NCI-H187 (cell line): ENCODE measurements around the gene G3BP1.
"Not testable (repeated sequence)": the region's sequence is repeated elsewhere in the genome, so short reads cannot be mapped to it uniquely, and the experiment has no call there.

Source experiments
- DNase-seq, 2 experiments: peaks; one replicate each; lab custom pipeline; 2025; lab: John Stamatoyannopoulos, UW

The G3BP1 gene

DNA sequence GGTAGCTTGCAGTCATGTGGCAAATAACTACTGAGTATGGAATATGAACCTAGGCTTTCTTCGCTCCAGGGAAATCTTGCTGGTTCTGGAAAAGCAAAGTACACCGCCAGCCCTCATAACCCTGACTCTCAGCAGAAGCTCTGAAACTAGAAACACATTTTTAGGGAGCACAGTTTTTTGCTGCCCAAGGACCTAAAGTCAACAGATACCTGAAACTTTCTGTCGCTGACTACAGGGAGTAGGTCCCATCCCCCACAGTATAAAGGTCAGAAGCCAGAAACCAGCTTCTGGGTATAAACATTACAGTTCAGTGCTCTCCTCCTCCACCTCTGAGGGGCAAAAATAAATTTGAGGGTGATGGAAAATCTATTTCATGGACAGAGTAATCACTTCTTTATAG lies 16.4 kb upstream of the G3BP1 start:
- DNase-seq = no peak

DNA sequence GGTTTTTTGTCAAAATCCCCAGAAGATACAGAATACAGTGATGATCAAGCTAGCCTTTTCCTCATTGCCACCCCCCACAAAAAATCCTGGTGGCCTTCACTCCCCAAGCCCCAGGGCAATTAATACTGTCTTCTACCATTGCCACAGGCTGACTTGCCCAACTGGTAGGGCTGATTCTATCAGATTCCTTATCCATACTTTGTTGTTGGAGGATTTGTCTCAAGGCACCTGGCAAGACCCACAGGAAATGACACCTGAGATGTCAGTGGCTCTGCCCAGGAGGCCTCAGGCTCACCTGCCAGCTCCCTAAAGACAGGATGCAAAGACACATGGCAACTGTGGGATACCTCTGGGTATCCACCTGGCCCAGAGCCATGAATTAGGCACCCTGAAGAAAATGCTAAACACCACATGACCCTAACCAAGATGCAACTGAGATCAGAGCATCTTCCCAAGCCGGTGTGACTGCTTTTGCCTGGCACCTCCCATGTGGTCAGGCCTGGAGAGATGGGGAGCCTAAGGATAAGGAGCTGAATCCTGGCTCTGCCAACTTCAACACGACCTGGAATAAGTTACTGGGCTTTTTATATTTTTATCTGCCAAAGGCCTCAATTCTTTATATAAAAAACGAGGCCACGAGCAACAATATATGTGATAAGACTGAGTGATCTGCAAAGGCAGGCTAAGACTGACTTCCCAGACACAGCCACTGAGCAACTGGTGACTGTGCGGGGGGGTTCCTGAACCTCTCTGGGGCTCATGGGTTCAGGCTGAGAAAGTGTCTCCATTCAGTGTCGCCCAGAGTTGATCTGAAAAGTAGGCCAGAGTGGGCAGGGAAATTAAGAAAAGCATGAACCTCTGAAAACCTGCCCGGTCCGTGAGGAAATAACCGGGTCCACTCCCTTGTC lies 14.3 kb upstream of the G3BP1 start:
- DNase-seq = no peak

DNA sequence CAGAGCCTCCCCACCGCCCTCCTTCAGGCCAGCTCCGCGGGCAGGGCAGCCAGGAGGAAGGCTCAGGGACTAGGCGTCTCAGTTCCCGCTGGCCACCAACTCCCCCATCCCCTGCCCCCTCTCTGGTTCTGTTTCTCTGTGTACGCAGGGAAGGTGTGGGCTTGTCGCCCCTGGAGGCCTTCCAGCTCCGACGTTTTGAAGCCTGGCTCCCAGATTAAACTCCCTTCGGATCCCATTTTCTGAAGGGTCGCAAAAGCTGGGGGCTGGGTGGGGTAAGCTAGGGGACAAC lies 13.7 kb upstream of the G3BP1 start:
- no peak for DNase-seq

DNA sequence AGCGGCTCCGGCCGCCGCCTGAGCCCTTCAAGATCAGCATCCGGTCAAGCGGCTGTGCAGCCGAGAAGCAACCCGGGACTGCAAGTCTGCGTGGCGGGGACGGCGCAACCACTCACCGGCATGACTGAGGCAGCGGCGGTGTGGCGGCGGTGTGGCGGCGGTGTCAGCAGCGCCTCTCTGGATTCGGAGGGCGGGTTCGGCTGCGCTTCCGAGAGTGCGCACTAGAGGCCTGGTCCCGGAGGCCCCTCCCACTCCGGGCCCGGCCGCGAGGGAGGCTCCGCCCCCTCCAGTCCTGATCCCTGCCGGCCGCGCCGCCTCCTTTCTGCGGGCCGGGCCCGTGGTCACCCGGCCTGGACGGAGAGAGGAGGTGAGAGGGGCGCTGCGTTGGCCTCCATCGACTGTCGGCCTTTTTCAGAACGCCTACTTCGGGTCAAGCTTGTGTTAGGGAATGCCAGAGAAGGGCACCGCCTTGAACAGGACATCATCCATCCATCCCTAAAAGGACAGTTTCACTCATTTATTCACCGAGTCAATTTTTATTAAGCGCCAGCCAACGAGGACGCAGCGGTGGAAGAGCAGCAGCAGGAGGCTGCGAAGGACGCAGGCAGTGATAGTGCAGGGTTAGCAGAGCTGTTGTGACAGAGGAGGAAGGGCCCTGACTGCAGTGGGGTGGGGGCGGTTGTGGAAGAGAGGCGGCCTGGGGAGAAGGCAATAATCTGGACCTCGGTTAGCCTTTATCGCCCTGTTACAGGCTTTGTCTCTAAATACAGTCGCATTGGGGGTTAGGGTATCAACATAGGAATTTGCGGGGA lies 13.1 kb upstream of the G3BP1 start, which contains the start of gene ATOX1:
Gene ATOX1 (minus strand): TSS at position 202 of the 812 bp plus-strand sequence. CDS start 80 bp downstream, at position 122.
- DNase-seq = peak; percentile 84 to 87

DNA sequence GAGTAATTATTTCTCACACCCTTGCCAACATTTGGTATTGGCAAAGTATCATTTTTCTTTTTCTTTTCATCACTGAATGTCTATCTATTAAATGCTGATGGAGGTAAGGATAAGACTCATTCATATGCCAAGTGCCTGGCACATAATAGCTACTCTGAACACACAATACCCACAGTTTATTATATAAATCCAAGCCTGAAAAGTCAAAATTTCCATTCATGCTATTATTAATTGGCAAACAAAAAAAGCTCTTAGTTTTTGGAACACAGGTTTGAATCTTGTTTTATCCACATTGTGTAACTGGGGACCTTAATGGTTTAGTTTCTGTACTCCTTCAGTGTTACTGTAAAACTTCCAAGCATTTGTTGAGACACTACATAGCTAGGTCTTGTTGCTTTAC lies 7.0 kb upstream of the G3BP1 start:
- DNase-seq = no peak

DNA sequence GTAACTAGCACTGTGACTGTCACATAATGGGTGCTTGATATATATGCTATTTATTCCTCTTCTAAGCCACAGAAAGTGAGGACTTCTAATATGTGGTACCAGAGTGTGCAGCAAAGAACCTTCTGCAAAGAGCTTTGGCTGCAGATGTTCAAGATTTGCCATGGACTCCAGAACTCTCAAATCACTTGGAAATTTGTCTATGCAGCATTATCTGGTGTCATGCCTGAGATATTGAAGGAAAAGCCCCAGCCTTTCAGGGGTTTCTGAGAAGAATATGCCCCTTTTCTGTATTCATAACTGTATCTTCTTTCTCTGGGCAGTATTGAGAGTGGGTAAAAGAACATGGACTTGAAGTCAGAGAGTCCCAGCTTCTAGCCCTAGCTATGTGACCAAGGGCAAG lies 4.8 kb upstream of the G3BP1 start:
- no peak for DNase-seq

DNA sequence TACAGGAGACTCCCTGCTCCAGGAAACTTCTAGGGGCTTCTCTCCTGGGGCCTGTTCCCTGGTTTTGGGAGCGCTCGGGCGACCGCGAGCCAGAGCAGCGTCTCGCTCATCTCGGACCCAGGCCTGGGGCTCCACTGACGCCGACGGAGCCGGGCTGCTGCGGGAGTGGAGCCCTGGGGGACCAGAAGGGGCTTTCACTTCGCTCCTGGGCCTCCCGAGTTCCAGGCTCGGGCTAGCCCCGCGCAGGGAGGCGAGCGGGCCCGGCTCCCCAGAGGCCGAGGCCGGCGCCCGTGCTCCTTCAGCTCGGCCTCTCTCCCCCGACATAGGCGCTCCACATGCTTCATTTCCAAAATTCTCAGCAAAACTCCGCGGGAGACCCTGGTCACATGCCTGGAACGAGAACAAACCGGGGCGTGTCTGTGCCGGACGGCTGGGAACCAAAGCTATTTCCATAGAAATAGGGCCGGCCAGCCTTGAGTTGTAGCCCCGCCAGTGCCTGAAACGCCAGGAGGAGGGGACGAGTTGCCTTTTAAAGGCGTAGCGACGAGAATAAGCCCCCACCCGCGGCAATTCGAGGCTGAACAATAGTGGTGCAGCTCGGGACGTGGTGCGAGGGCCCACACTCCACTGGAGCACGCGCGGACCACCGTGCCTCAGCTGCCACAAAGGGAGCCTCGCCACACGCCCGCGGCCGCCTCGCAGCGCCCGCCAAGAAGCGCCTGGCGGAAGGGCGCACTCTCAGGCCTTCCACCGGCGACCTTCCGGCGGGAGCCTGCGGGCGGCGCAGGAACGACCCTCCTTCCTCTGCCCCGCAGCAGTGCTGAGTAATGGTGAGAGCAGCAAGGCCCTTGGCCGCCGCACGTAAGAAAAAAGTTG lies 1.1 kb upstream of the G3BP1 start:
- no peak for DNase-seq

DNA sequence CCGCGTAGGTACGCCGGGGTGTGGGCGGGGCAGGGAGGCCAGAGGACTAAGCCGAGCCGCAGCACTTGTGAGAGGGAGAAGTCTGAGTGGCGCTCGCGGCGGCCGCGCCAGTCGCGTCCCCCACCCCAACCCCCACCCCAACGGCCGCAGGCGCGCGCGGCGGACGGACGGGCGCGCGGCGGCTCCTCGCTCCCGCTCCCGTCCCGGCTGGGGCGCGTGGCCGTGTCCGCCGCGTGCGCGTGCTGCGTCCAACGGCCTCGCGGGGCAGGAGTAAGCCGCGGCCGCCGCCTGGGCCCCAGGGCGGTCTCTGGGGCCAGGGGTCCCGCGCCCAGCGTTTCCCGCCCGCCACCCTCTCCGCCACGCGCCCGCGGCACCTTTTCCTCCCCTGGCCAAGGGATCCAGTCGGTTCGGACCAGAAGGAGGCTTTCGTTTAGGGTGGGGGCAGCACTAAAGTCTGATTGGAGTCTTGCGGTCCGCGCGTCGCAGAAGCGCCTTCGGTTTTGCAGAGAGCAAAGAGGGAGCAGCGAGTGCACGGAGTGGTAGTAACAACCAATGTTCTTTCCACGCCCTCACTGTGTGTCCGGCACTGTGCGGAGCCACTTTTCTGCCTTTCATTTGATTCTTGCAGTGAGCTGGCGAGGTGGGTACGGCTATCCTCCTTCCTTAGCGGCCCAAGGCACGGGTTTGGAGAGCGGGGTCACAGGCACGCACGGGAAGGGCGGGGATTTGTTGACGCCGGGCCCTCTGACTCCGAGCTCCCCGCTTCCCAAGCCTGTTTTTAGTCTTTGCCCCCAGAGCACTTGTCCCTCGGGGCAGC lies 483 bp downstream of the G3BP1 start:
- peak in 1 of 2 experiments; percentile 53 for DNase-seq

DNA sequence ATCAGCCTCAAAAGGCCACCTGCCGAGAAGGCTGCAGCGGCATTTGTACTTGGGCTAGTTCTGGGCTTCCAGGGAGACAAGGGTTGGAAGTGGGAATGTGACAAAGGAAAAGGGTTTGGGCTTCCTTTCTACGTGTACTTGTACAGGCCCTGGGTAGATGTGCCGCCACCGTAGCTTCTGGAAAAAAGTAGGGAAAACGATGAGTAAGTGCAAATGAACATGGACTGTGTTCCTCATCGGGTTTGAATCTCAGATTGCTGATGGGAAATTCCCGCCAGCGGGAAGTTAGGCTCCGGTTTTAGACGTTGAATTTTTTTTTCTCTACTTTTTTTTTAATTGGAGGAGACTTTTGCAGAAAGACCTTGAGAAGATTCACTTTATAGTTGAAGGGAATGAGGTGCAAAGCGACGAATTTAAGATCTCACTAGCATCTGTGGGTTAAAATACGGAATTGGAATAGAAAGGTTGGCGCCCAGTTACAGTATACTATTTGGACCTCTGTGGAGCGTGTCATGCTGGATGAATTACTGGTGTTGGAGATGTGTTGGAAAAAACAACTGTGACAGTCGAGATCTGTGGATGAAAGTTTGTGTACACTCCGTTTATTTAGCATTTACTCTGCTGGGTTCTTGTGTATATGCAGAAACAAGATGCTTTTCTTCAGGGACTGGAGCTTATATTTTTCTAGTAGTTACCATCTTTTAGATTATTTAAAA lies 1.2 kb downstream of the G3BP1 start:
- no peak for DNase-seq

DNA sequence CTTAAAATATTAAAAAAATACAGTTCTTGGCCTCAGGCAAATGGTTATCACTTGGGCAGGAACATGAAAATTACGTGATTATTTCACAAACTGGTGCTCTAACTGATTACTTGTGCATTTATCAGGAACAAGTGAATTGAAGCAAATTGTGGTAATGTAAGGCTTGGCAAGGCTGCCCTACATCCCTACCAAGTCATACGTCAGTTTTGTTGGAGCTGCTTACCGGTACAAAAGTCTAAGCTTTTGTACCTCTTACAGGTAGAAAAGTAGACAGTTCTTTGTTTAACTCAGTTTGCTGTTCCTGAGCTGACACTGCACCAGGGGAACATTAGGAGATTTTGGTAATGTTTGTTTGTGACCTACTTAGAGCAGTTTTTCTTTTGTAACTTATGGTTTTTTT lies 2.2 kb downstream of the G3BP1 start:
- no peak for DNase-seq

DNA sequence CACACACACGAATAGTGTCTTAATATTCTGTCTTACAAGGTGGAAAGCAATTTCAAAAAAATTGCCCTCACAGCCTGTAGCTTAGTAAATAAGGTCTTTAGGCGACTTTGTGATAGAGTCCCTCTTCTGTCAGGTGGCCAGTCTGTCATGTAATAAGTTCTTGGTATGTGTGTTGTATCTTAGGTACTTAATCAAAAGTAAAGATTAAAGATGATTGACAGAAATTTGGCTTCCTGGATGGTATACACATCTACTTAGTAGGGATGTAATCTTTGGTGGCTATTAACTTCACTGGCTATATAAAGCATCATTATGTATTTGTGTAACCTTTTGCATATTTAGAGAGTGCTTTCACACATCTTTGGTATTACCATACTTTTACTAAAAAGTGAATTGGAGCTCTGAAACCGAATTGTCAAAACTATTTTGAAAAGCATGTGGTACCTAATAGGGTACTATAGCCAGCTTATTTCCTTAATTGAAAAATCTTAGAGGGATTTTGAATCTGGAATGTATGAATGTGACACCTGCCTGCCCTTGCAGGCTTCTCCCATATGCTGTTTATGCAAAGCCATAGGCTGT lies 3.4 kb downstream of the G3BP1 start:
- no peak for DNase-seq

DNA sequence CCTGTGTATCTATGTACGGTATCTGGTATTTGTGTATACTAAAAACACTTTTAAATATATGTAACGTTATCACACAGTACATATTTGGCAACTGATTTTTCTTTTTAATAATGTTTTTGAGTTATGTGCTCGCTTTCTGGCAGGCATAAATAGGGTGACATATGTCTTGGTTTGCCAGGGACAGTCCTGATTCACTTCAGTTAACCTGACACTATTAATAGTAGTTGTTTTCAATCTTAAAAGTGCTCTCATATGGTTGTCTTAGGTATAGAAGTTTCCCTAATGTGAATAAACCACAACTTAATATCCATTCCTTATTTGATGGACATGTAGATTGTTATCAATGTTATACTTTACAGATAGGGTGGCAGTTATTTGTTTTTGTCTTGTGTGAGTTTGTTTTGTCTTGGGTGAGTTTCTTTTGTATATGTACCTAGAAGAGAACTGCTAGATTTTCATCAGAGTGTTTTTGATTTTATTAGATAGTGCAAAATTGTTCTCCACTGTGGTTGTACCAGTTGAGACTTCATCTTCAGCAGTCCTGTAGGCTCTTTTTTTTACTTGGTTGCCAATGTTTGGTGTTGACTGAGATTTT lies 7.9 kb downstream of the G3BP1 start:
- no peak for DNase-seq

DNA sequence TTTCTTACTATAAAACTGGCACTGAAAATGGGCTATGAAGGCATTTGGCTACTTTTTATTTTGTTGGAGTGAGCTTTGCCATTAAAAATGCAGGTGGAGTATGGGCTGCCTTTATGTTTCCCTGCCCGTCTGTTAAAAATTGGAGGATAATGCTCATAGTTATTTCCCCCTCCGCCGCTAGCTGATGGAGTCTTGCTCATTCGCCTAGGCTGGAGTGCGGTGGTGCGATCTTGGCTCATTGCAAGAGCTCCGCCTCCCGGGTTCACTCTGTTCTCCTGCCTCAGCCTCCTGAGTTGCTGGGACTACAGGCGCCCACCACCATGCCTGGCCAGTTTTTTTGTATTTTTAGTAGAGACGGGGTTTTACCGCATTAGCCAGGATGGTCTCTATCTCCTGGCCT lies 8.6 kb downstream of the G3BP1 start:
- no peak for DNase-seq

DNA sequence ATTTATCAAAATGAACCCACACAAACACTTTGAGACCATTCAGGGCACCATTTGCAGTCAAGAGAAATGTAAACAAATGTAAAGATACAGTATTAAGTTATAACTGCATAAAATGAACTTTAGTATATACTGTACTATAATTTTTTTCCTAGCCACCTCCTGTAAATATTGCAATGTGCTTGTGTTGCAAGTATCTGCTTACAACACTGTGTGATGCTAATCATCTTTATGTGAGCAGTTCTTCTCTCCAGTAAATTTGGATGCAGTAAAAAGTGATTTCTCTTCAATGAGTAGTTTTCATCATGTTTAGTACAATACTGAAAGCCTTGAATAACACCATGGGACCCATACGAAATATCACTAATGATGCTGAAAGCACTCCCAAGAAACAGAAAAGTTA lies 9.4 kb downstream of the G3BP1 start:
- no peak for DNase-seq

DNA sequence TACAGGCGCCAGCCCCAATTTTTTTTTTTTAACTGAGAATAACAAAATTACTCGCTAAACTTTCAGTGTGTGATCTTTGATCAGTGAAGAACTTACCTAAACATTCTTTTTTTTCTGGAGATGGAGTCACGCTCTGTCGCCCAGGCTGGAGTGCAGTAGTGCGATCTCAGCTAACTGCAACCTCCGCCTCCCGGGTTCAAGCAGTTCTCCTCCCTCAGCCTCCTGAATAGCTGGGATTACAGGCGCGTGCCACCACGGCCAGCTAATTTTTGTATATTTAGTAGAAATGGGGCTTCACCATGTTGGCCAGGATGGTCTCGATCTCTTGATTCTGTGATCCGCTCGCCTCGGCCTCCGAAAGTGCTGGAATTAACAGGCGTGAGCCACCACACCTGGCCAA lies 11.9 kb downstream of the G3BP1 start:
- DNase-seq = not testable (repeated sequence)

DNA sequence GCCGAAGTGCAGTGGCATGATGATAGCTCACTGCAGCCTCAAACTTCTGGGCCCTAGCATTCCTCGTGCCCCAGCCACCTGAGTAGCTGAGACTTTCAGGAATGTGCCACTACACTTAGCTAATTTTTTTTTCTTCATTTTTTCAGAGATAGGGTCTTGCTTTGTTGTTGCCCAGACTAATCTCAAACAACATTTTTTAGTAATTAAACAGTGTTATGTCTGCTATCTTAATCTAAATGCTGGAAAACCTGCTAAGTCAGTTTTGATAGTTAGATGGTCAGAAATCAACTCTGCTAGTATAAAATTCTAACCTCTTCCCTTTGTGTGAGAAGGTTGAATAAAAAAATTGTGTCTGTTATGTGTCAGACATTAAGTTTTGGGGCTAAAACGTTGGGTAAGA lies 12.4 kb downstream of the G3BP1 start:
- DNase-seq = no peak

DNA sequence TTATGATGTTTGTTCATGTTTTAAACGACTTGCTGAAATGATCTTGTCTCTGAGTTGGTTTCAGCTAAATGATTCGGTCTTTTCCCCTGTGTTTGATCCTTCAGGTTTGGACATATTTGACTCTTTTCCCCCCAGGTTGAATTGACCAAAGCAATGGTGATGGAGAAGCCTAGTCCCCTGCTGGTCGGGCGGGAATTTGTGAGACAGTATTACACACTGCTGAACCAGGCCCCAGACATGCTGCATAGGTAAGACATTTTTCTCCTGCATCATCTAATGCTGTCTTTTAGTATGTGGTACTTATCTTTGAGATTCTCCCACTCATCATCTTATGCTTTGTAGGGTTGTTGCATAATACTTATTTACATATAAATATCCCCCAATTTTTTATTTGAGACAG lies 14.7 kb downstream of the G3BP1 start:
- DNase-seq = no peak

DNA sequence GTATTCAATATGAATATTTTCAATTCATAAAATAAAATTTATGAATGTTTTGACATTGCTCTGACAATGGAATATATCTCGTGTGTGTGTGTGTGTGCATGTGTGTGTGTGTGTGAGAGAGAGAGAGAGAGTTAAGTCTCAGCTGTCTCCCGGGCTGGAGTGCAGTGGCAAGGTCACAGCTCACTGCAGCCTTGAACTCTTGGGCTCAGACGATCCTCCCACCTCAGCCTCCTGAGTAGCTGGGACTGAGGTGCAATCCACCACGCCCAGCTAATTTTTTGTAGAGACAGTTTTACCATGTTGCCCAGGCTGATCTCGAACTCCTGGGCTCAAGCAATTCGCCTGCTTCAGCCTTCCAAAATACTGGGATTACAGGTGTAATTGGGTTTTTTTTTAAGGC lies 16.1 kb downstream of the G3BP1 start:
- no peak for DNase-seq

DNA sequence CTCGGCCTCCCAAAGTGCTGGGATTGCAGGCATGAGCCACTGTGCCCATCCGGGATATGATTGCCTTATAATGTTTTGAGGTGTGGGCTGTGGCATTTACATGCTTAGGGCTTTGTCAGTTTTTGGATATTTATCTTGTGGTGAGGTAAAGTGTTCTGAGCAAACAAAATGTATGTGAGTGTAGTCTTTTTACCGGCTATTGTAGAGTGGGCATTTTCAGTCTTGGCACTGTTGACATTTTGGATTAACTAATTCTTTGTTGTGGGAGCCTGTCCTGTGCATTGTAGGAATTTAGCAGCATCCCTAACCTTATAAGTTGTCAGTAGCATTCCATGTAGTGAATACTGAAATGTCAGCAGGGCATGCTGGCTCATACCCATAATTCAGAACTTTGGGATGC lies 21.6 kb downstream of the G3BP1 start:
- DNase-seq = no peak

DNA sequence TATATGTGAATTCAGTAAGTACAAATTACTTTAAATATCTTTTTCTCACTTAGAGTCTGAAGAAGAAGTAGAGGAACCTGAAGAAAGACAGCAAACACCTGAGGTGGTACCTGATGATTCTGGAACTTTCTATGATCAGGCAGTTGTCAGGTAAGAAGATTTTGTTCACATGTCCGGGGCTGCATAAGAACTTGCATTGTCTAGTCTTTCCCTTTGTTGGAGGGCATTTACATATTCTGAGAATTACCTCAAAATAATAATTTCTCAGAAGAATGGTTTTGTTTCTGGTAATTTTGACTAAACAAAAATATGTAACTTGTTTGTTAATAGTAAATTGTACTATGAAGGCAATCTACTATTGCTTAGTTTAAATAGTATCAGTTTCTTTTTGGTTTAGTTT lies 23.7 kb downstream of the G3BP1 start:
- DNase-seq = no peak
